GM20431 (cell line): ENCODE data around the gene C1orf35.

ENCODE experiments used
- in situ Hi-C: fragments of 300-500 bp; cut with MseI, MboI; formaldehyde crosslinking; loops from one replicate; pipeline ENCODE4 v1.15.0; 2020; ENCODE audit warnings: low sequenced_read_pairs; ENCODE audit not compliant: unreplicated experiment

C1orf35 gene

GRCh38 chr1:228083871-228084278 is 19.2 kb downstream of the C1orf35 start:
- in situ Hi-C loops = loop anchor here (25.0 kb wide), 1 partner anchor 297 kb away; no protein-coding TSS in a partner anchor

GRCh38 chr1:228082918-228083870 is 19.9 kb downstream of the C1orf35 start:
- in situ Hi-C loops = loop anchor here (25.0 kb wide), 1 partner anchor 296 kb away; no protein-coding TSS in a partner anchor

DNA sequence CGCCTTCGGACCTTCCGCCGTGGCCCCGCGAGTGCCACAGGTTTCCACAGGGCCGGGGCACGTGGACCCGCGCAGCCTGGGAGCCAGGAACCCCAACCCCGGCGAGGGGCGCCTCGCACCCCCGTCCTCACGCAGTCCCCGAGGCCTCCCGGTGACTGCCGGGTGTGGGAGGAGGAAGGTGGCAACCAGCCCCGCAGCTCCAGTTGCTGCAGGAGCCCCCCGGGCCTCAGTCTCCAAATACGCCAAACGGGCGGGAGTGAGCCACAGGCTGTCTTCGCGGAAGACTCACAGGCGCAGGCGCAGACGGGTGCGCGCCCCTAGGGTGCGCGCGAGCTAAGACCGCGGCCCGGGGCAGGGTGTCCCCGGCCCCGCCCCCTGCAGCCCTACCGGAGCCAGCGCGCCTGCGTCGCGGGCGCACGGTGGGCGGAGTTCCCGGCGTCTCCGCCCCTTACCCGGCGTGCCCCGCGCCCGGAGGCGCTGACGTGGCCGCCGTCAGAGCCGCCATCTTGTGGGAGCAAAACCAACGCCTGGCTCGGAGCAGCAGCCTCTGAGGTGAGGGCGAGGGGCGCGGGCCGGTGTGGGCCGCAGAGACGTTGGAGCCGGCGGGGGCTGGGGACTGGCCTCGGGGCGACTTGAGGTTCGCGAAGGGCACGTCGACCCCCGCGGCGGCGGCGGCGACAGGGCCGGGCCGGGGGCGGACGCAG is 20.8 kb downstream of the C1orf35 start, which contains the start of gene ARF1:
ARF1 (plus strand) TSS at position 495 of the 704 bp plus-strand sequence. CDS start 14,407 bp downstream, outside the sequence.
- in situ Hi-C loops = loop anchor here (25.0 kb wide), 1 partner anchor 295 kb away; no protein-coding TSS in a partner anchor

- in situ Hi-C loops = loop anchor here (25.0 kb wide), 1 partner anchor 294 kb away; no protein-coding TSS in a partner anchor
Measured at GRCh38 chr1:228081578-228082213, 21.4 kb downstream of the C1orf35 start.

DNA sequence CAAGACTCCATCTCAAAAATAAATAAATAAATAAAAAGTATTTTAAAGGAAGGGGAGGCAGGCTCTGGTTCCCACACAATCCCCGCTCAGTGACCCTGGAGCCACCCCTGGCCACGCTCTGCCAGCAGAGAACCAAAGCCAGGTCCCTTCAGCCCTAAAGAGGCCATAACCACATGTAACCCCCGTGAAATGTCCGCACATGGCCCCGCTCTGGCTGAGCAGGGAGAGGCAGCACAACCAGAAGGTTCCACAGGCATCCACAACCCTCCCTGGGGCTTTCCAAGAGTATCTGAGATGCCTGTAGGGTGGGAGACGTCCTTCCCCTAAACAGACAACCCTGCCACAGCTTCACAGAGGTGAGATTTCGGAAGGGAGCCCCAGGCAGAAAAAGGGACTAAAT is 22.0 kb downstream of the C1orf35 start:
- in situ Hi-C loops = loop anchor here (25.0 kb wide), 1 partner anchor 294 kb away; no protein-coding TSS in a partner anchor

- in situ Hi-C loops = loop anchor here (25.0 kb wide), 1 partner anchor 292 kb away; no protein-coding TSS in a partner anchor
Measured at GRCh38 chr1:228079601-228080263, 23.4 kb downstream of the C1orf35 start.

GRCh38 chr1:228079013-228079412 is 24.1 kb downstream of the C1orf35 start:
- in situ Hi-C loops = loop anchor here (25.0 kb wide), 1 partner anchor 292 kb away; no protein-coding TSS in a partner anchor

DNA sequence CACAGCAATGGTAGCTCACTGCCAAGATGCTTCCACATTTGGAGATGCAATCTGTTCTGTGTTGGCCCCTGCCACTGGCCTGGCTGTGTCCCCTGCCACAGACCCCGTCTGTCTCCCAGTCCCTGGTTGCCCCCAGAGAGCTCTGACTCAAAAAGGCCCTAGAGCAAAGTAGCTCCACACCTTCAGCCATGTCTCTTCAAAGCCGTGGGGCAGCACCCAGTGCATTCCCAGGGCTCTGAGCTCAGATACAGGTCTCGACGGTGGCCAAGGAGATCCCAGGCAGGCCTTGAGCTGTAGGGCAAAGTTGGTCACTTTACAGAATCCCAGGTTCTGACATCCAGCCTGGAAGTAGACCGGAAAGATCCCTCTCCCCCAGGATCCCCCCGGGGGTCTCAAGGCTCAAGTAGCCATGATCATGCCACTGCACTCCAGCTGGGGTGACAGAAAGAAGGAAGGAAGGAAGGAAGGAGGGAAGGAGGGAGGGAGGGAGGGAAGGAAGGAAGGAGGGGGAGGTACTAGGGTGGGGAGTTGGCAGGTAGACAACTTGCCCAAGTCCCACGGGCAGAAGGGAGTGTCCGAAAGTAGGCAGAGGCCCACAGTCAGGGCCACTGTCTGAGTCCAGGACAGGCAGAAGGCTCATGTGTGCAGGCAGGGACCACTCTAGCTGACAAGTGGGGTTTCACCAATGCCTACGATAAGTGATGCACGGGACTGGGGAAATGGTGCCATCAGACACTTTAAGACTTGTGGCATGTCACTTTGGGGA is 25.4 kb downstream of the C1orf35 start:
- in situ Hi-C loops = loop anchor here (25.0 kb wide), 1 partner anchor 290 kb away; no protein-coding TSS in a partner anchor

DNA sequence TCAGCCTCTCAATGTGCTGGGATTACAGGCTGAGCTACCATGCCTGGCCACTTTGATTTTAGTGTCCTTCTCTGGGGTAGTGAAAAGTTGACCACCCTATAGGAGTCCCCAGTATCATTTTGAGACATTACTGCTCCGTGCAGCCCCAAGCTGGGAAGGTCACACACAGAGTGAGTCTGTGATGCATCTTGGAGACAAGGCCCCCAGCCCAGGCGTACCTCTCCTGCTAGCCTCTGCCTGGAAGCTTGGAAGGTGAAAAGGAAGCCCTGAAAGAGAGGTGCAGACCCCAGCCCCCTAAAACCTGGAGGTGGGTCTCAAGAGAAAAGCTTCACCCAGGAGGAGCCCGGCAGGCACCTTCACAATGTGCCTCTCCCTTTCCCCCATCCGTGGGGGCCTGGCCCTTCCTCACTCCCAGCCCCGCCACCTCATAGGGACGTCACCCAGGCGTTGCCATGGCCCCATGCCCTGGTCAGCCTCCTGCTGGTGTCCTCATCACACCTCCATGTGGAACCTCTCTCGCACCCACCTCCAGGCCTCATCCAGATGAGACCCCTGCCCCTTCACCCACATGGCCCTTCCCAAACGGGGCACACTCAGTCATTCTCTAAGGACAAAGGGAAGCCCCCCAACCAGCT is 26.2 kb downstream of the C1orf35 start:
- in situ Hi-C loops = loop anchor here (25.0 kb wide), 1 partner anchor 290 kb away; no protein-coding TSS in a partner anchor

- in situ Hi-C loops = loop anchor here (25.0 kb wide), 1 partner anchor 289 kb away; no protein-coding TSS in a partner anchor
Measured at GRCh38 chr1:228075801-228076271, 27.3 kb downstream of the C1orf35 start.

DNA sequence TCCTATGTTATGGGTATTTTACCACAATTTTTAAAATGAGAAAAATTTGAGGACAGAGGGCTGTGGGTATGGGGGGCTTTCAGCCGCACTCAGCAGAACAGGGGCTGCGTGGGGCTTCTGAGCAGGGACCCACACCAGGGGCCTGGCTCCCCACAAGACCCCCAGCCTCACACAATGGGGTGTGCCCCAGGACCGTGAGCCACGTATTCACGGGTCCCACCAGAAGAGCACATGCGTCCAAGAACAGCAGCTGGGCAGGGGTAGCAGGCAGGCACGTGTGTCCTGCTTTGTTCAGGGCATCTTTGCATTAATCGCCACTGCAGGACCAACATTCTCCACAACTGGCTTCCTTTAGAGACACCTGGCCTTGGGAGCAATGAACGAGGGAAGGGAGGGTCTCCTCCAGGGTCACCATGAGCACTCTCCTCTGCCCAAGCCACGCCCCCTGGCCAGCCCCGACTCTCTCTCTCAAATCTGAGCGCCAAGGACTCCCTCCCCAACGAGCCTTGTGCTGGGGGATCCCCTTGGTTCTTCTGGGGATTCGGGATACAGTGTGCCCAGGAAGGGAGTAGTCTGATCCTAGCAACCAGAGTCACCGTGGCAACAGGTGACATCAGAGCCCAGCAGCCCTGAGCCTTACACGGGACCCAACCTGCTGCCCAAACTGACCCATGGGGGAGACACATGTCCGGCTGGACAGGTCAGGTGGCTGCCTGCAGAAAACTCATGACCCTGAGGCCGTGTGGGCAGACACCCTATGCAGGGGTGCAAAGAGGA is 28.0 kb downstream of the C1orf35 start:
- in situ Hi-C loops = loop anchor here (25.0 kb wide), 1 partner anchor 288 kb away; no protein-coding TSS in a partner anchor

- in situ Hi-C loops = no loop called here
Measured at GRCh38 chr1:228073857-228074545, 29.1 kb downstream of the C1orf35 start.

GRCh38 chr1:228073061-228073856 is 29.9 kb downstream of the C1orf35 start:
- in situ Hi-C loops = no loop called here

- in situ Hi-C loops = no loop called here
Measured at GRCh38 chr1:228072658-228073043, 30.5 kb downstream of the C1orf35 start.

DNA sequence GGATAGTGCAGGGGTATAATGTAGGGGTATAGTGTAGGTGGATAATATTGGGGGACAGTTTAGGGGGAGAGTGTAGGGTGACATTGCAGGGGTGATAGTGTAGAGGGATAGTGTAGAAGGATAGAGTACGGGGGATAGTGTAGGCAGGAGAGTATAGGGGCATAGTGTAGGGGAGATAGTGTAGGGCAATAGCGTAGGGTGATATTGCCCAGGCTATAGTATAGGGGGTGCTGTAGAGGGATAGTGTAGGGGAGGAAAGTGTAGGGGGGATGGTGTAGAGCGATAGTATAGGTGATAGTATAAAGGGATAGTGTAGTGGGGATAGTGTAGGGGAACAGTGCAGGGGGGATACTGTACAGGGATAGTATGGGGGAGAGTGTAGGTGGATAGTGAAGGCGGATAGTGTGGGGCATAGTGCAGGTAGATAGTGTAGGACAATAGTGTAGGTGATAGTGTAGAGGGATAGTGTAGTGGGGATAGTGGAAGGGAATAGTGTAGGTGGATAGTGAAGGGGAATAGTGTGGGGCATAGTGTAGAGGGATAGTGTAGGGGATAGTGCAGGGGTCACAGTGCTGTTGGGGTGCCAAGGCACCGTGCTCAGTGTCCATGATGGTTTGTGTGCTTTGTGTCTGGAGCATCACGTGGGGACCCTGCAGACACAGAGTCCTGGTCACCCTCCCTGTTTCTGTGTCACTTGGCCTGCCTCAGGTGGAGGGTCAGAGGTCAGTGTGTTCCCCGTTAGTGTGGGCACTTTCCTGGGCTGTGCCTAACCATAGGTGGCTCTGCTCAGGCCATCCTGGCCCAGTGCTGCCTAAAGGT is 31.1 kb downstream of the C1orf35 start:
- in situ Hi-C loops = no loop called here
